Right renal cortex interstitium (tissue), 3 donors: ENCODE measurements around the gene GABRA5. TPM values are rescaled to one million over a fixed set of nuclear protein-coding genes. Genes with fewer than 3 reads are reported as not detected.
"Not testable (repeated sequence)": the region's sequence is repeated elsewhere in the genome, so short reads cannot be mapped to it uniquely, and the experiment has no call there.

Experiments used
- DNase-seq, 3 donors: peaks; one replicate each; pipeline ENCODE4 v3.0.0-alpha.2; 2013; ENCODE audit warnings: low read depth in 3 of 3, low spot score in 2 of 3
- polyA plus RNA-seq, 3 donors: library from polyadenylated mRNA; unstranded; fragments of 120-200 nt; gene quantifications; one replicate each; pipeline ENCODE4 v1.2.1, GENCODE V29; 2013; ENCODE audit not compliant: insufficient read length in 3 of 3

Gene GABRA5
- polyA plus RNA-seq = under 1 TPM; 0.11 to 0.40 (median 0.26) TPM

DNA sequence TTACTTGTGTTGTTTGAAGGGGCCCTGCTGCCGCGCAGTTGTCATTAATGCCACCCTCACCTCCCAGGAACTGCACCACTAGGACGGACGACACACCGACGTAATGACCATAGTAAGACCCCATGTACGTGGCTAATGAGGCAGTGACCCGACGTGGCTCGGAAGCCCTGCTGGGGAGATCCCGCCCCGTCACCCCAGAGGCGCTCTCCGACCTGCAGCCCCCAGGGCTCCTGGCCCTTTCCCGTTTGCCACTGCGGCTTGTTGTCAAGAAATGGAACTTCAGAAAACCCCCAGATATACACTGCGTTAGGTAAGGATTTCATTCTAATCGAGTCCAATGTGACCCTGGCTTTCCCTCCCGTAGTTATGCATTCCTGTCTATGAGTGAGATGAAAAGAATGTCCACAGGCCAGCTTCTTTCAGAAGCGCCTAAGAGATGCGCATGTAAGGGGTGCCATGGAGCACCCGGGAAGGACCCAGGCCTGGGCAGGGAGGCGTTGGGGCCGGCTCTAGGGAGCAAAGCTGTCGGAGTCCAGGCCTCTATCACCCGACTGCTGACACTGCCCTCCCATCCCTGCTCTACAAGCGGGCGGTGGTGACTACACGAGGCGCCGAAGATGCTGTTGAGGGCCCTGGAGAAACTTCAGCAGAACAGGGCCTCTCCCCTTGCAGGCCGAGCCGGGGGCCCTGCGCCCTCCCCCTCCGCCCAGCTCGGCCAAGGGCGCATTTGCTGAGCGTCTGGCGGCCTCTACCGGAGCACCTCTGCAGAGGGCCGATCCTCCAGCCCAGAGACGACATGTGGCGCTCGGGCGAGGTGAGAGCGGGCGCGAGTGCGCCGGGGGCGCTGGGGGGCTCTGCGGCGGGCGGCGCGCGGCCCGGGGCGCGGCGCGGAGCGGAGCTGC, at the start of gene GABRA5:
GABRA5 (plus strand) TSS at position 765 of the 902 bp plus-strand sequence. CDS start 2,187 bp downstream, outside the sequence.
- DNase-seq = no peak

DNA sequence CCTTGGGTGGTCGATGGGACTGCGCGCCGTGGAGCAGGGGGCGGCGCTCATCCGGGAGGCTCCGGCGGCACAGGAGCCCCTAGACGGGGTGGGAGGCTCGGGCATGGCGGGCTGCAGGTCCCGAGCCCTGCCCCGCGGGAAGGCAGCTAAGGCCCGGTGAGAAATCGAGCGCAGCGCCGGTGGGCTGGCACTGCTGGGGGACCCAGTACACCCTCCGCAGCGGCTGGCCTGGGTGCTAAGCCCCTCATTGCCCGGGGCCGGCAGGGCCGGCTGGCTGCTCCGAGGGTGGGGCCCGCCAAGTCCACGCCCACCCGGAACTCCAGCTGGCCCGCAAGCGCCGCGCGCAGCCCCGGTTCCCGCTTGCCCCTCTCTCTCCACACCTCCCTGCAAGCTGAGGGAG, 35.7 kb upstream of the GABRA5 start:
- not testable (repeated sequence) for DNase-seq

DNA sequence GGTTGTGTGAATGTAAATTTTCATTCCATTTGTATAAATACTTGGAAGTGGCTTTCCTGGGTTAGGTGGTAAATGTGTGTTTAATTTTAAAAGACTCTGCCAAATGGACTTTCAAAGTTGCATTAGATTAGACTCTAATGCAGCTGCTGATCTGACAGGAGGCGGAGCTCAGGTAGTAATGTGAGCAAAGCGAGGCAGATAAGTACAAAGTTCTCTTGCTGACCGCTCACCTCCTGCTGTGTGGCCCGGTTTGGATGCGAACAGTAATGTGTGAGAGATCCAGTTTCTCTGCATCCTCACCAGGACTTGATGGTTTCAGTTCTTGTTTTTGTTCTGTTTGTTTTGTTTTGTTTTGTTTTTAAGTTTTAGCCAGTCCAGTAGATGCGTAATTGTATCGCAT, 34.9 kb upstream of the GABRA5 start:
- DNase-seq = no peak

DNA sequence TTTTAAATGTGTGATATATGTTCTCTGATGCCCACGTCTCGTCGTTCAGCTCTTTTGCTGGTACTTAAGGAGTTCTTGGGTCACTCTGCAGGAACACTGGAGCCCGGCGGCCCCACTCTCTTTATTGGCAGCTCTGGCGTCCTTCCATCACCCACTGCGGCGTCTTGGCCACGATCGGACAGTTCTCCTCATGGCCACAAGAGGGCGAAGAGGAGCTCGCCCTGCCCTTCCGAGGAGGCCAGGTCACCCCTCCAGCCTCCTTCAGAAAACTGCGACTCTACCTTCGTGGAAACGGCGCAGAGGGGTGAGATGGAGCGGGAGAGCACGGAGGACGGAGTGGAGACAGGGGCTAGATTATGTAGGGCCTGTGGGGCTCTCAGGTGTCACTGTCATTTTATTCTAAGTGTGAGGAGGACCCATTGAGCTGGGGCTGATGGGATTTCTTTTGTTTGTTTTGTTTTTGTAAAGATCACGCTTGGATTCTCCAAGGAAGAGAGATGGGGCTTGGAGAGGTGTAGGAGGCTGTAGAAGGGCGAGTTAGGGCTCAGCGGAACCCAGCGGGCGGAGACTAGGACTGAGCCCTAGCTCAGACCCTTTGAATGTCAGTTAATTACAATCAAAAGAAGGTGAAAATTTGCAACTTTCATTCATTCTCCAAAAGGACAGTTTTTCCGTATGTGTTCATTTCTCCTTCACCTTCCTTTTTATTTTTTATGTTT, 28.0 kb upstream of the GABRA5 start:
- no peak for DNase-seq

DNA sequence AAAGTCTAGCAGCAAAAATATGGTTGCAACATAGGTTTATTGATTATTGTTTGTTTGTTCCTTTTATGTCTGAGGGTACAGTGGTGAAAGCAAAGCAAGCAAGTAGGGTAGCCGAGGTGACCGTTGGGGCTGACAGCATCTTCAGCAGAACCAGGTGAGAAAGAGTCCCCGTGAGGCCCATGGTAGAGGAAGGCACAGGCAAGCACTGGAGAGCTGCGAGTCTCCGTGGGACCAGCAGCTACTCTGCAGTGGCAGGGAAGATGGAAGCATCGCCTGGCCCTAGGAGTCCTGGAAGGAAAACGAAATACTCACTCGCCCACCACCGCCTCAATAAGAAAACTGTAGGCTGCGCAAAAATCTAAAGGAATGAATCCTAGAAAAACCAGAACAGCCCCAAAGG, 25.3 kb upstream of the GABRA5 start:
- DNase-seq = no peak

DNA sequence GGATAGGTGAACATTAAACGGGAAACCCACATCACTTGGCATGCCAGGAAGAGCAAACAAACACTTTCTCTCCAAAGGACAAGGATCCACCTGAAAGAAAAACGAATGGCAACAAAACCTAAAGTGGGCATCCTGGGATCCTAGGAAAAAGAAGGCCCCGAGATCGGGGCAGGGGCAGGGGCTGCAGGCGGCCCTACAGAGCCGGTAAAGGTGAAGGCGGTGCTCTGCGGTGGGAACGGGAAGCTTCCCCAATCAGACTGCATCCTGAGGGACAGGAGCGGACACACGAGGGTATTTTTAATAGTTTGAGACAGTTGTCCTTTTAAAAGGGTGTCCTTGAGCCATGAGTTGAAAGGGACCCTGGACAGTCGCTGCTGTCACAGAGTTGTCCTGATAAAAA, 24.9 kb upstream of the GABRA5 start:
- no peak for DNase-seq

DNA sequence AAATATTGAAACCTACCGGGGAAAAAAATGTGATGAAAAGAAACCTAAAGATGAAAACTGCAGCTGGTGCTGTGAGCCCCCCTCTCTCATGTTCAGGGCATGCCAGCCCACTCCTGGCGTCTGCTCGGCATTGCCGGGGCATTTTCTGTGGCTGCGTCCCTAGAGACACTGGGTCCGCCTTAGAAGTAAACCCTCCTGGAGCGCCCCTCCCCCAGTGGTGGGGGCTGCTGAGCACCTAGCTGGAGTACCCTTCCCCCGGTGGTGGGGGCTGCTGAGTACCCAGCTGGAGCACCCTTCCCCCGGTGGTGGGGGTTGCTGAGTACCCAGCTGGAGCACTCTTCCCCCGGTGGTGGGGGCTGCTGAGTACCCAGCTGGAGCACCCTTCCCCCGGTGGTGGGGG, 24.5 kb upstream of the GABRA5 start:
- no peak for DNase-seq

DNA sequence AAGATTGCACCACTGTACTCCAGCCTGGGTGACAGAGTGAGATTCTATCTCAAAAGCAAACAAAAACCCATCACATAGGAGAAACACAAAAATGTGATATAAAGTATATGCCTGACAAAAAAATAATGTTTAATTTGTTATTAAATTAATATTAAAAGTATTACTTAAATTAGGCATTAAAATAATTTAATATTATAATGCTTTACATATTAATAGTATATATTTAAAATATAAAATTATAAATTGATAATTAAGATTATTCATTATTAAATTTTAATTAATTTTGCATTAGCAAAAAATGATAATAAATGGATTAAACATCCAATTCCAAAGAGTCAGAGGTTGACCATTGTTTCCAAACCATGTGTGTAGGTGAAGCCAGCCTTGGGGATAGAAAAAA, 22.0 kb upstream of the GABRA5 start:
- no peak for DNase-seq

DNA sequence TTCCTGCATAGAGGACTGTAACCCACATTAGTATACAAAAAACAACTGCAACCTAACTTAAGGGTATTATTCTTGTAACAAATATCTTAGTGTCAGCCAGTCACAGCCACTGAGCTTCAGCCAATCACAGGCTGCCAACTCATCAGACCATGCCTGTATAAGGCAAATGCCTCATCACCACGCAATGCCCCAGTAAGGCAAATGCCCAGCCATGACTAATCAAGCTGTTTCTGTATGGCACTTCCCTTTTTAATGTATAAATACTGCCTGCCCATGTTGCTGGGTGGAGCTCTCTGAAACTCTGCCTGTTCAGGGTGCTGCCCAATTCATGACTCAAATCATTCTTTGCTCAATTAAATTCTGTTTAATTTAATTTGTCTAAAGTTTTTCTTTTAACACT, 18.4 kb upstream of the GABRA5 start:
- no peak for DNase-seq

DNA sequence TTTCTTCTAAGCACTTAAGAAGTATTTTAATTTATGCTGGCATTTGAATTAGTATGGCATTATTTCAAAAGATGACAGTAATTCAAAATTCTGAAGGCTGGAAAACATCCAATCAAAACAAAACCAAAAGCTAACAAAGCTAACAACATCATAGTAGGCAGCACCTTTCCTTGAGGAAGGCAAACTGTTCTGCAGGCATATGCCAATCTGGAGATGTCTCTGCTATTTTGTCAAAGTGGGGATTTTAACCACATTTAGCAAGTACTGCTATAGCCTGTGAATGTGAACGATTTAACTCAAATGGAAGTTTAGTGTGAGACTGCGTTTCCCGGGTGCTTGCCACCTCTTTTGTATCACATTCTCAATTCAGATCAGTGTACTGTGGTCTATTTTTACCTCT, 16.7 kb upstream of the GABRA5 start:
- no peak for DNase-seq

DNA sequence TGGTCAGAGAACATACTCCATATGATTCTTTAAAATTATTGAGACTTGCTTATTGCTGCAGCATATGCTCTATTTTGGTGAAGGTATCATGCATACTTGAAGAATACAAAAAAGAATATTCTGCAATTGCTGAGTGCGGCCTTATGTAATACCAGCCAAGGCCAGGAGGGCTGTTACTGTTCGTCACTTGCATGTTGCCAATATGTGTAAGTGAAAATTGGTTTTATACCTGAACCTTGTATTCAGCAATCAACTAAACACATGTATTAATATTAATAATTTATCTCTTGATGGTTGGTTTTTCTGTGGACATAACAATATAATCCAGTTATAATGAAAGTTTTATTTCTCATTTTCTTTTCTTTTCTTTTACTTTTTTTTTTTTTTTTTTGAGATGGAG, 13.9 kb upstream of the GABRA5 start:
- DNase-seq = no peak

DNA sequence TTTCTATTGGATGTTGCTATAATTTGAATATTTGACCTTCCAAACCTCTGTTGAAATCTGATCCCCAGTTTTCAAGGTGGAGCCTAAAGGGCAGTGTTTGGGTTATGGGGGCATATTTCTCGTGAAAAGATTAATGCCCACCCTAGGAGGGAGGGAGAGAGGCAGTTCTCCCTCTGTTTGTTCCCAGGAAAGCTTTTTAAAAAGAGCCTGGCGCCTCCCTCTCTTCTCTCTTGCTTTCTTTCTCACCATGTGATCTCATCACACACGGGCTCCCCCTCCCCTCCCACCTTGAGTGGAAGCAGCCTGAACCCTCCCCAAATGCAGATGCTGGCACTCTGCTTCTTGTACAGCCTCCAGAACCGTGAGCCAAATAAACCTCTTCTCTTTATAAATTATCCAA, 12.4 kb upstream of the GABRA5 start:
- DNase-seq = no peak

DNA sequence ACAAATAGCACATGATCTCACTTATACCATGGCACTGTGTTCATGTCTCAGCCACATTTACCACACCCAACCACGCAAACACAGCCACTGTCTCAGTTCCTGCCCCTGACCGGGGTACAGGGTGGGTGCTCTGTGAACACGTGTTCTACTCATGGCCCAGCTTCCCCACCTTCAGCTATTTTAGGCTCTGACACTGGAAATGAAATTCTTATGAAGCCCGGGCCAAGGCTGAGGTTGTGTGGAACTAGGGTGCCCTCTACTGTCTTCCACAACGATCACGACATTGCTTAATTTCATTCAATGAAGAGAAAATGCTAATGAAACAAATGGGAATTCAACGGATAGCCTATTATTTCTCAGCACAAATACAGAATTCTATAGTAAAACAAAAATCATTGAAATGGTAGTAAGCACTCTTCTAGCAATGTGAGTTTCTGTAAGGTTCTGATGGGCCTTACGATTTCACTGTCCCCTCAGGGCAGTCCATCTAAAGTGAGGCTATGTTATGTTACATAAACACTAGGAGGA, 2.1 kb upstream of the GABRA5 start:
- no peak for DNase-seq

DNA sequence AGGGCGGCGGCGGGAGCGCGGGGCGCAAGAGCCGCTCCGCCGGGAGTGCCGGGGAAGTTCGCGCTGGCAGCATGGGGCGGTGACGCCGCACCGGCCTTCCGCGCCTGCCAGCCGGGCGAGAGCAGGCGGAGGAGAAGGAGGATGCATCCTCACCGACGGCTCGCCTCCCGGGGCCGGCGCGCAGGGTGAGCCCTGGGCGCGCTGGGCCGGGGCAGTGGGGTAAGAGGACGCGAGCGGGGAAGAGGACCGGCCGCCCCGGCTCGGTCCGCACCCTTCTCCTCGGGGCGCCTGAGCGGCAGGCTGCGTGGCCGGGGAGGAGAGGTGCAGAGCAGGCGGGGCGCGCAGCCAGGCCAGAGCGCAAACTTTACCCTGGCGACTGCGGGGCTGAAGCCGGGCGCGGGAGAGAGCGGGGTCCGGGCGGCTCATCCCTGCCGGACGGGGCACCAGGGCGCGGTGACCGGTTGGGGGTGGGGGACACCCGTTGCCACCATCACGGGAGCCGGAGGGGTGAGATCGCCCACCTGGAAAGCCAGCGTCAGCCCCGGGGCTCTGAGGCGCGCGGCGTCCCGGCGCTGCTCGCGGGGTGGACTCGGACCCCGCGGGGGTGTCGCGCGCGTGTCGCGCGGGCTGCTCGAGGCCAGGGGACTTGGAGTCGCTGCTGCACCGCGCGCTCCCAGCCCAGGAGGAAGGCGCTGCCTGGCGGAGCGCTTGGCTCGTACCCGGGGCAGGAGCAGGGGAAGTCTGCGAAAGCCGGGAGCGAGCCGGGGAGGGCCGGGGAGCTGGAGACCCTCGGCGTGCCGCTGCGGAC, 542 bp downstream of the GABRA5 start:
- no peak for DNase-seq

DNA sequence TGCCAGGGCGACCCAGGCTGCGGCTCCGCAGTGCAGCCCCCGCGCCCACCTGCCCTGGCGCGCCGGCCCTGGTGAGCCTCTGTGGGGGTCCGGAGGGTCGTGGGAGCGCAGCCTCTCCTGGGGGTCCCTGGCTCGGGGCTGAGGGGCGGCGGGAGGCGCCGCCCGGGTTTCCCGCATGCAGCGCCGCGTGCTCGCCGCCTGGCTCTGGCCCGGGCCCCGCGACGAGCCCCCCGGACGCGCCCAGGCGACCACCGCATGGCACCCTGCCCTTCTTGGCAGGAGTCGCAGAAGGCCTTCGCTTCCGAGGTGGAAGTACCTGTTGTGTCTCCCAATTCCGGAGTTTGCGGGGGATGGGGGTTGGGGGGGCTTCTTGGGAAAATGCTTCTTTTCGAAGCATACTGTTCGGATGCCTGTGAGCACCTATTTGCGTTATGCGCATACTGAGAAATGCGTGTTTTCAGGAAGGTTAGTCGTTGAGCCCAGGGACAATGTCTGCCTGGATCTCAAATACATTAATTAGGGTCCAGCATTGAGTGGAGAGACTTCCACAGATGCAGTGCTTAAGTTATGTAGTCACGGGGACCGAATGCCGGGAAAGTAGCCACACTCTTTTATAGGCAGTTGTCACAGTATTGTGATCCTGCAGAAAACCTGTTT, 1.3 kb downstream of the GABRA5 start:
- DNase-seq = no peak

DNA sequence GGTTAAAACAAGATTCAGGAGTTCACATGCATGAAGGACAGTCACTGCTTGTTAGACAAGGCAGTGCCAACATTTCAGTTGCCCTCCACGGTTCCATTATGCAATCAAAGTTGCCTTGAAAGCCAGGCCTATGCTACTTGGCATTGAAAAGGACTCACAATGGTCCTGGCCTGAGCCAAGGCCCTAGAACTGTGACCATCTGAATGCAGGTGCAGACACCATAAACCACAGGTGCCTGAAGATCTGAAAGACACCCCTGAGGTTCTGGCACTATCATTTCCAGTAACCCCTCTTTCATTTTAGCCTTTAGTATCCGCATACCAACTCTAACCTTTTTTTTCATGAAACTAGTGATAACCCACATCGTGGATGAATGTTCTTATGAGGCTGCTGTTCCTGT, 2.8 kb downstream of the GABRA5 start:
- DNase-seq = no peak

DNA sequence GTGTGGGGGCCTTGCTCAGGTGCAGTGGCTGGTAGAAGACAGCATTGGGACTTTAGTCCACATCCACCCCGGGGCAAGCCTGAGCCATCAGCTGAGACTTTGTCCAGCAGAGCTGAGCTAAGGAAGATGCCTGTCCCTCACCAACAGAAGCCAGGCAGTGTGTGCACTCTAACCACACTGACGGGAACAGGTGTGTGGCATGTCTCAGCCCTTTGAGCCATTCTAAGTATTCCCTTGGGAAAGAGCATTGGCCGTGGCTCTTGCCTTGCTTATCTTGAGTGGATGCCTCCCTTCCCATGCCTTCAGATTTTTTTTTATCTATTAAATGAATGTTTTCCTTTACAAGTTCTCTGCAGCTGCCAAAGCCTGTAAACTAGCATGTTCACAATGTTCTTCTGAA, 3.5 kb downstream of the GABRA5 start:
- DNase-seq = no peak

DNA sequence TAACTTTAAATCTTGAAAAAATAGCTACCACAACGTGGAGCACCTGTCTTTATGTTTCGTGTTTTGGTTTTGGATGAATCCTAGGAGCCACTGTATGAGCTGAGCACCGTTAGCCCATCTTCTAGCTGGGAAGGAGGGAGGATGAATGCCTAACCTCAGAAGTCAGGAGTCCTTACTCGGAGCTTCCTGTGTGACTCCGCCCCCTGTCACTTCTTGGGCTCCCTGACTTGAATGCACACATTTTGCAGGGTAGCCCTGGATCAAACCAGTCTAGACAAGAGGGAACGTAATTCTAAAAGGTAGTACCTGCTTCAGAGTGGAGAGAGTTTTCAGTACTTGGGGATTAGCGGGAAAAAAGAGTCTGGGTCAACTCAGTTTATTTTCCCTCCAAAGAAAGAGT, 5.3 kb downstream of the GABRA5 start:
- no peak for DNase-seq

DNA sequence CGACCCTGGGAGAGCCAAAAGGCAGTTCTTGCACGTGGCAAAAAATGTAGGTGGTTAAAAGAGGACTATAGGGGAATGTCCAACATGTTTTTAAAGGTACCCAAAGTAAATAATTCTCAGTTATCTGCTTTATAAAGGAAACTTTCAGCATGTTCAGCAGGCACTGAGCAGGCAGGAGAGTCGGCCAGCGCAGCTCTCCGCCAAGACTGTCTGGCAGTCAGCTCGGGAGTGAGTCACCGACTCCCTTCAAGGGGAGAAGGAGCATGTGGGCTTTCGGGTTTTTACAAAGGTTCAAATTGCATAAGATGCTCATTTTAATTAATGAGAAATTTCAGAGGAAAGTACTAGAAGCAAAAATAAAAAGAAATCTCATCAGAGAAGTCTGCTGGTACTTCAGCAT, 7.0 kb downstream of the GABRA5 start:
- DNase-seq = no peak

DNA sequence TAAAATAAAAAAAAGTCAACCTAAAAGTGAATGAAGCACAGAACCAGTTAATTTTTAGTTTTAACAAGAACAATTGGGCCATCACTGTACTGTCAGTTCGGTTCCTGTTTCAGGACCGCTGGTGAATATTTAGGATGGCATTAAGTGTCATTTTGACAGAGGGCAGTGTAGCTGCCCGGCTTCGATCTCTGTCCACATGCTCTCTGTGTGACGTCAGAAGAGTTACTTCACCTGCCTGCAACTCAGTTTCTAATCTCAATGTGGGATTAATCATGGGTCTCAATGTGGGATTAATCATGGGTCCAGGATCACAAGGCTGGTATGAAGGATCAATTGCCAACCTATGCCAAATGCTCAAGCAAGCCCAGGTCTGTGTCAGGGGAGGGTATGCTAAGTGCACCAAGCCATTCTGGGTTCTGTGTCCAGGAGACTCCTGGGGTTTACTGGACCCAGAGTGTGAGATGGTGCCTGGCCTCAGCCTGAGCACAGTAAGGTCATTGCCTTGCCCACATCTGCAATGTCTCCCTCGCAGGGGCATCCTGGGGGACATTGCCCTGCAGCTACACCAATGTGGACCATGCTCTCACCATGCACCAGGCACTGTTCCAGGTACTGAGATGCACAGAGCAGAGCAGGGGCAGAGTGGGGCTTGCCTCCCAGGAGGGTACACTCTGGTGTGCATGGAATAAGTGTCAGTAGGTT, 8.1 kb downstream of the GABRA5 start:
- no peak for DNase-seq
